IMR-90 (cell line): Measurements from ENCODE around the gene ZACN.

Experiments
- BHLHE40 ChIP-seq: fragments of 150-350 bp; IDR thresholded peaks from 2 replicates; pipeline ENCODE4 v1.6.1; 2016; ENCODE audit warnings: mild to moderate bottlenecking, low read depth, low read length
- CEBPB ChIP-seq: IDR thresholded peaks from 2 replicates; pipeline ENCODE4 v1.6.1; 2012; ENCODE audit warnings: low read depth, low read length, improper control_type of control experiment
- CTCF ChIP-seq: conservative IDR thresholded peaks from 2 replicates; pipeline ENCODE4 v1.5.1; 2012; ENCODE audit warnings: mild to moderate bottlenecking, low read depth, low read length, improper control_type of control experiment
- ELK1 ChIP-seq: fragments of 150-350 bp; IDR thresholded peaks from 2 replicates; pipeline ENCODE4 v1.6.1; 2016; ENCODE audit warnings: low read depth, mild to moderate bottlenecking, low read length, moderate library complexity, borderline replicate concordance
- FOS ChIP-seq: fragments of 150-350 bp; IDR thresholded peaks from 2 replicates; pipeline ENCODE4 v1.6.1; 2016; ENCODE audit warnings: low read depth, low read length
- MAFK ChIP-seq: IDR thresholded peaks from 2 replicates; pipeline ENCODE4 v1.6.1; 2012; ENCODE audit warnings: low read depth, low read length, improper control_type of control experiment
- MXI1 ChIP-seq: IDR thresholded peaks from 2 replicates; pipeline ENCODE4 v1.6.1; 2012; ENCODE audit warnings: low read depth, mild to moderate bottlenecking, low read length, moderate library complexity, borderline replicate concordance
- POLR2A ChIP-seq: IDR thresholded peaks from 2 replicates; pipeline ENCODE4 v1.6.1; 2012; ENCODE audit warnings: mild to moderate bottlenecking, low read depth, low read length
- RAD21 ChIP-seq: IDR thresholded peaks from 2 replicates; pipeline ENCODE4 v1.6.1; 2012; ENCODE audit warnings: low read length, improper control_type of control experiment
- RCOR1 ChIP-seq: IDR thresholded peaks from 2 replicates; pipeline ENCODE4 v1.6.1; 2012; ENCODE audit warnings: mild to moderate bottlenecking, low read length, improper control_type of control experiment; ENCODE audit not compliant: insufficient replicate concordance
- RFX5 ChIP-seq: IDR thresholded peaks from 2 replicates; pipeline ENCODE4 v1.8.0; 2012; ENCODE audit warnings: low read depth, mild to moderate bottlenecking, low read length, moderate library complexity
- USF2 ChIP-seq: fragments of 150-350 bp; IDR thresholded peaks from 2 replicates; pipeline ENCODE4 v1.6.1; 2017; ENCODE audit warnings: mild to moderate bottlenecking, antibody characterized with exemption, low read length, low read depth

- TF ChIP-seq POLR2A (no peak), CTCF (no peak), ELK1 (no peak), BHLHE40 (no peak), CEBPB (no peak), RFX5 (no peak), USF2 (no peak), RAD21 (no peak), RCOR1 (no peak), MXI1 (no peak), MAFK (no peak), FOS (no peak)
These were observed 8.5 kb downstream of the ZACN start for GRCh38 chr17:76087531-76087930.
